Measurements from ENCODE around the gene GNAQ.

GRCh38 chr9:77926371-77926878, 105.2 kb downstream of the GNAQ start:
- TF ChIP-seq MXD3 (CRISPR knock-in tag; IDR thresholded peaks at IDR 0.05), result no peak
- TF ChIP-seq HOXA9 (CRISPR knock-in tag; IDR thresholded peaks at IDR 0.05; ENCODE audit: borderline replicate concordance), result no peak
- no peak for TF ChIP-seq CTCF (CRISPR knock-in tag; IDR thresholded peaks at IDR 0.05)
- no peak for TF ChIP-seq ZNF724P (CRISPR knock-in tag; IDR thresholded peaks at IDR 0.05; ENCODE audit: borderline replicate concordance)
- TF ChIP-seq JUND (CRISPR knock-in tag; IDR thresholded peaks at IDR 0.05), result no peak
- no peak for TF ChIP-seq ZNF30 (CRISPR knock-in tag; IDR thresholded peaks at IDR 0.05)
- TF ChIP-seq NR1H2 (CRISPR knock-in tag; IDR thresholded peaks at IDR 0.05; ENCODE audit: borderline replicate concordance, low read depth), result no peak
- TF ChIP-seq NR3C1 (CRISPR knock-in tag; IDR thresholded peaks at IDR 0.05), result no peak
- TF ChIP-seq FOSL2 (CRISPR knock-in tag; IDR thresholded peaks at IDR 0.05), result no peak
- TF ChIP-seq TAF1 (CRISPR knock-in tag; IDR thresholded peaks at IDR 0.05), result no peak
- TF ChIP-seq TGIF2 (CRISPR knock-in tag; IDR thresholded peaks at IDR 0.05), result no peak
- no peak for TF ChIP-seq FOXJ3 (CRISPR knock-in tag; IDR thresholded peaks at IDR 0.05; ENCODE audit: borderline replicate concordance)
- no peak for TF ChIP-seq POLR2A (IDR thresholded peaks at IDR 0.05; ENCODE audit: insufficient read depth in 1 of 2, low read depth in 2 of 2, low read length in 2 of 2)

All from HepG2 (cell line).